ENCODE results near the gene ATP1B3.
"Not testable (repeated sequence)": the region's sequence is repeated elsewhere in the genome, so short reads cannot be mapped to it uniquely, and the experiment has no call there.

ATP1B3 gene

DNA sequence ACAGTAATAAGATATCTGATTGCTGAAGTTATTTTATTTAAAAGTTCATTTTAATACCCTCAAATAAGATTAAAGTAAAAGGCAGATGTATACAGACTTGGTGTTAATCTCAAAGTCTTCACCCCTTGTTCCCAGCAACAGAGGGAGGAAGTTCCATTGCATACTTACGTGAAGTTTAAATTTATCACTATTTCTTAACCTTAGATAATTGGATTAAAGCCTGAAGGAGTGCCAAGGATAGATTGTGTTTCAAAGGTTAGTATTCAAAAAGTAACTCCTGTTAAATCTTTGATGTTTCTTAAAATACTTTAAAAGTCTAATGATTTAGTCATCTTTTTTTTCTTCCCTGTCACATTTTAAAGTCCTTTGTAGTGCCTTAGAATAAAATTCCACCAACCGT is 39.3 kb downstream of the ATP1B3 start:
- TF ChIP-seq CTCF (conservative IDR thresholded peaks at IDR 0.05; ENCODE audit: low read length): no peak
- peak; percentile 26 for DNase-seq (ENCODE audit: low read depth)
- H3K4me3 ChIP-seq (ENCODE audit: low read length): no peak overlapping the region

DNA sequence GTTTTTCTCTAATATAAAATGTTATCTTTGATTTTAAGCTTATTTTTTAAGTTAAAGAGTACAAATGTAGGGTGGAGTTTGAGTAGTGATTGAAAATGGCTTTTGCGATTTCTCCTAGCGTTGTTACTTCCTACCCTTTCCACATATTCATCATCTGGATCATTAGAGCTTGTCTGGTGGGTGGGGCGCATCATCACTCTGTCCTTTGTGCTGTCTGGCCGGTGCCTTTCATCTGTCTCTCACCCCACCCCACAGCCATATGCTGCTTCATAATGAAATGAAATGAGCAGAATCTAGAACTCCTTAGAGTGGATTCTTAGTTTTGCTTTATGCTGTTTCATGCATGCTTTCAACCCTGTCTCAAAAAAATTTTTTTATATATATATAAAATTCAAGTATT is 44.3 kb downstream of the ATP1B3 start:
- no peak for TF ChIP-seq CTCF (conservative IDR thresholded peaks at IDR 0.05; ENCODE audit: low read length)
- H3K4me3 ChIP-seq (ENCODE audit: low read length): no peak overlapping the region
- DNase-seq (ENCODE audit: low read depth): no peak

GRCh38 chr3:141921316-141921715 is 44.9 kb downstream of the ATP1B3 start:
- no peak for DNase-seq (ENCODE audit: low read depth)
- H3K4me3 ChIP-seq (ENCODE audit: low read length): no peak overlapping the region
- no peak for TF ChIP-seq CTCF (conservative IDR thresholded peaks at IDR 0.05; ENCODE audit: low read length)

DNA sequence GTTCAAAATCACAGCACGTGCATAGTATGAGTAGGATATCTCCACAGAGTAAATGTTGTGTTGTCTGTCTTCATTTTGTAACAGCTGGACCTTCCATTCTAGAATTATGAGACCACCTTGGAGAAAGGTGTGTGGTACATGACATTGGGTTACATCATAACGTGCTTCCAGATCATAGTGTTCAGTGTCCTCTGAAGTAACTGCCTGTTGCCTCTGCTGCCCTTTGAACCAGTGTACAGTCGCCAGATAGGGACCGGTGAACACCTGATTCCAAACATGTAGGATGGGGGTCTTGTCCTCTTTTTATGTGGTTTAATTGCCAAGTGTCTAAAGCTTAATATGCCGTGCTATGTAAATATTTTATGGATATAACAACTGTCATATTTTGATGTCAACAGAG is 49.2 kb downstream of the ATP1B3 start:
- DNase-seq (ENCODE audit: low read depth); H3K4me3 ChIP-seq (ENCODE audit: low read length): not testable (repeated sequence)

GRCh38 chr3:141926929-141927328 is 50.5 kb downstream of the ATP1B3 start:
- no peak for TF ChIP-seq CTCF (conservative IDR thresholded peaks at IDR 0.05; ENCODE audit: low read length)
- DNase-seq (ENCODE audit: low read depth): no peak

GRCh38 chr3:141928631-141929270 is 52.3 kb downstream of the ATP1B3 start:
- no peak overlapping the region for H3K4me3 ChIP-seq (ENCODE audit: low read length)
- no peak for DNase-seq (ENCODE audit: low read depth)
- no peak for TF ChIP-seq CTCF (conservative IDR thresholded peaks at IDR 0.05; ENCODE audit: low read length)

More at GRCh38 chr3:141926929-141927328, 50.5 kb downstream of the ATP1B3 start:
- H3K4me3 ChIP-seq (ENCODE audit: low read length): no peak overlapping the region

GRCh38 chr3:141929341-141929995 is 53.0 kb downstream of the ATP1B3 start:
- DNase-seq (ENCODE audit: low read depth): no peak
- TF ChIP-seq CTCF (conservative IDR thresholded peaks at IDR 0.05; ENCODE audit: low read length): no peak
- no peak overlapping the region for H3K4me3 ChIP-seq (ENCODE audit: low read length)

Data from AG10803 (cell line).